Panc1 (cell line): ENCODE results near the gene MANF. TPM values are rescaled to one million over a fixed set of nuclear protein-coding genes. Genes with fewer than 3 reads are reported as not detected.

ENCODE experiments used
- ATAC-seq: fragments of 200-7000 bp; cut with Tn5 transposase; 2 replicates; pipeline ENCODE4 v1.9.1; 2020; ENCODE audit warnings: mild to moderate bottlenecking, moderate library complexity
- BruUV-seq: library from RNA; stranded (reverse); fragments of 400-500 nt; replicated peaks from 2 replicates; lab custom pipeline; 2021; lab: Mats Ljungman, UMichigan
- CTCF ChIA-PET: fragments of 300-600 bp; sonication (Branson Sonifier 250); formaldehyde crosslinking; loops from one replicate; lab custom pipeline; 2022; ENCODE audit warnings: antibody characterized with exemption; lab: Charles Lee
- POLR2A ChIA-PET: fragments of 300-600 bp; sonication (Branson Sonifier 250); formaldehyde crosslinking; loops from one replicate; lab custom pipeline; 2022; ENCODE audit warnings: antibody characterized with exemption; lab: Charles Lee
- DNase-seq: peaks from one replicate; pipeline ENCODE4 v3.0.0-alpha.2; 2010; ENCODE audit warnings: low read depth, low spot score
- H3K27ac ChIP-seq: 2 replicates; pipeline ENCODE4 v1.5.1; 2011; ENCODE audit warnings: mild to moderate bottlenecking, low read length, inconsistent platforms
- H3K27me3 ChIP-seq: fragments of 200-500 bp; sonication (Bioruptor generic); 2 replicates; pipeline ENCODE4 v1.6.0; 2014; ENCODE audit warnings: low read length, inconsistent platforms; ENCODE audit not compliant: control insufficient read depth, insufficient read depth
- H3K36me3 ChIP-seq: fragments of 200-500 bp; sonication (Bioruptor generic); 2 replicates; pipeline ENCODE4 v1.5.1; 2014; ENCODE audit warnings: inconsistent platforms, mild to moderate bottlenecking, low read length, moderate library complexity; ENCODE audit not compliant: control insufficient read depth, insufficient read depth
- H3K4me1 ChIP-seq: 2 replicates; pipeline ENCODE4 v1.5.1; 2011; ENCODE audit warnings: inconsistent platforms, mild to moderate bottlenecking, low read length, moderate library complexity; ENCODE audit not compliant: control insufficient read depth, insufficient read depth
- H3K4me3 ChIP-seq, 2 experiments: 2 replicates each; pipeline ENCODE4 v1.5.1; 2011 to 2012; ENCODE audit warnings: low read depth in 2 of 2, low read length in 2 of 2, mild to moderate bottlenecking in 2 of 2, inconsistent platforms in 1 of 2, moderate library complexity in 1 of 2
- H3K9me3 ChIP-seq: fragments of 200-500 bp; sonication (Bioruptor generic); 2 replicates; pipeline ENCODE4 v1.5.1; 2014; ENCODE audit warnings: low read depth, mild to moderate bottlenecking, inconsistent platforms, low read length, moderate library complexity; ENCODE audit not compliant: control insufficient read depth, insufficient read depth
- CTCF ChIP-seq: fragments of 450-650 bp; IDR thresholded peaks from 2 replicates; pipeline ENCODE4 v1.5.1; 2017; ENCODE audit warnings: mild to moderate bottlenecking
- POLR2AphosphoS5 ChIP-seq: IDR thresholded peaks from 2 replicates; pipeline ENCODE4 v1.6.1; 2012; ENCODE audit warnings: mild to moderate bottlenecking, low read depth, low read length, moderate library complexity
- REST ChIP-seq, 2 experiments: IDR thresholded peaks; 2 replicates each; pipeline ENCODE4 v1.6.1; 2011 to 2012; ENCODE audit warnings: low read depth in 2 of 2, control low read depth in 1 of 2, low read length in 1 of 2, mild to moderate bottlenecking in 1 of 2, moderate library complexity in 1 of 2; ENCODE audit not compliant: insufficient read depth in 1 of 2
- SIN3A ChIP-seq: IDR thresholded peaks from 2 replicates; pipeline ENCODE4 v1.6.1; 2012; ENCODE audit warnings: low read depth, mild to moderate bottlenecking, low read length, moderate library complexity, borderline replicate concordance; ENCODE audit not compliant: insufficient read depth
- TCF7L2 ChIP-seq: IDR thresholded peaks from 2 replicates; pipeline ENCODE4 v1.6.1; 2011; ENCODE audit warnings: mild to moderate bottlenecking, low read depth, low read length, inconsistent platforms
- in situ Hi-C: cut with HindIII; loops from 2 replicates; pipeline ENCODE4 v1.10.0; 2016; ENCODE audit warnings: low sequenced_read_pairs, low pct_unique_long_range_greater_than_20kb
- intact Hi-C: fragments of 100-400 bp; cut with micrococcal nuclease; formaldehyde crosslinking; loops from one replicate; pipeline ENCODE4 v1.10.0; 2022; ENCODE audit not compliant: unreplicated experiment
- total RNA-seq: library from RNA; stranded (reverse); gene quantifications from one replicate; pipeline ENCODE4 v1.2.1, GENCODE V29; 2021; ENCODE audit not compliant: unreplicated experiment

MANF gene
- total RNA-seq, 1 experiment from 2014 or later: 69.9 TPM

- TF ChIP-seq CTCF: no peak
- TF ChIP-seq TCF7L2: no peak
- TF ChIP-seq REST (IDR thresholded peaks at IDR 0.05; ENCODE audit: insufficient read depth in 1 of 2, low read depth in 2 of 2, low read length in 1 of 2): no peak
- in situ Hi-C loops (no loop called here), intact Hi-C loops (no loop called here)
- Histone ChIP-seq H3K4me1 (peaks cover 14% of the 10 kb centered on the region), H3K9me3 (no peaks in the 10 kb centered on the region), H3K36me3 (peaks cover 9% of the 10 kb centered on the region), H3K27ac (no peak overlapping the region), H3K27me3 (no peaks in the 10 kb centered on the region), H3K4me3 (no peak overlapping the region)
- ChIA-PET POLR2A (no interaction called here), CTCF (no interaction called here)
- no TSS peak for BruUV-seq
- ATAC-seq: no peak
- no peak for DNase-seq
These were observed 9.4 kb downstream of the MANF start for GRCh38 chr3:51394541-51394940.

- TF ChIP-seq SIN3A: no peak
- no peak for TF ChIP-seq CTCF
- no peak for TF ChIP-seq TCF7L2
- no peak for TF ChIP-seq REST (IDR thresholded peaks at IDR 0.05; ENCODE audit: insufficient read depth in 1 of 2, low read depth in 2 of 2, low read length in 1 of 2)
- no peak for TF ChIP-seq POLR2AphosphoS5
- in situ Hi-C loops: no loop called here
- Histone ChIP-seq H3K36me3 (peaks cover 9% of the 10 kb centered on the region), H3K9me3 (no peaks in the 10 kb centered on the region), H3K4me3 (no peak overlapping the region), H3K4me1 (peaks cover 8% of the 10 kb centered on the region), H3K27ac (no peak overlapping the region), H3K27me3 (no peaks in the 10 kb centered on the region)
- no TSS peak for BruUV-seq
- no peak for ATAC-seq
- CTCF ChIA-PET: no interaction called here
- no peak for DNase-seq
- intact Hi-C loops: no loop called here
- POLR2A ChIA-PET: no interaction called here
These were observed 10.6 kb downstream of the MANF start for GRCh38 chr3:51395493-51396213.
